Measurements from ENCODE around the gene WSCD1.

GRCh38 chr17:6172642-6173330 is 102.6 kb downstream of the WSCD1 start:
- no peak for TF ChIP-seq POLR2AphosphoS5 (IDR thresholded peaks at IDR 0.05; ENCODE audit: low read depth, low read length)
- TF ChIP-seq TAF1 (IDR thresholded peaks at IDR 0.05; ENCODE audit: borderline replicate concordance, insufficient read depth, low read length) = no peak
- TF ChIP-seq REST (IDR thresholded peaks at IDR 0.05; ENCODE audit: insufficient read depth in 1 of 2, low read depth in 2 of 2, low read length in 2 of 2) = no peak
- no peak for TF ChIP-seq SIN3A (IDR thresholded peaks at IDR 0.05; ENCODE audit: borderline replicate concordance, insufficient read depth, low read length)
